ENCODE data around the gene VAPB.

VAPB gene

DNA sequence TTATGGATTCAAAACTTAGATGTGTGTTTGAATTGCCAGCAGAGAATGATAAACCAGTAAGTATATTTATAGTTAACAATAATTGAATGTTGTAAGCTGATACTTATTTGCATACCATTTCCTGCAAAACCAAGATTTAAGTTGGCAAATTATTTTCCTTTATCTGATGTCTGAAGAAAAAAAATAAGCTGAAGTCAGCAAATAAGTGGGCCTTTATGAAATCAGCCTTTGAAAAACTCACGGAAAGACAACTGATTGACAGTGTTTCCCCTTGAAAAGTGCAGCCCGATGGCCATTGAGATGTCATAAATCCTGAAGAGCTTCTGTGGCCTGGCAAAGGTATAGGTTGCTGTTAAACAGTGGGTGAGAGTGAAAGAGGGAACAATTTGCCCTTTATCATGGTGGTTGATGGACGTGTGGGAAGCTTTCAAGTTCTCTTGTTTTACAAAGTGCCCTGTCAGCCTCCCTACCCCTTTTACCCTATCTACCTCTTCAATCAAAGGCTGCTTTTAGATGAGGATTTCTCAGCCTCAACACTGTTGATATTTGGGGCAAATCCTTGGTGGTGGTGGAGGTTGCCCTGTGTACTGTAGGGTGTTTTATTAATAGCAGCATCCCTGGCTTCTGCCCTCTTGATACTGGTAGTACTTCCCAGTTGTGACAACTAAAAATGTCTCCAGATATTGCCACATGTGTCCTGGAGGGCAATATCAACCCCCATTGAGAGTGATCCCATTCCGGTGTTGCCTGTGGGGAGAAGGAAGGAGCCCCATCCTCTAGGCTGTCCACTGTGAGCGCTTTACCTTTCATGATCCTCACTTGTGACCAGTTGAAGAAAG, 50.2 kb downstream of the VAPB start:
- no peak for DNase-seq

DNA sequence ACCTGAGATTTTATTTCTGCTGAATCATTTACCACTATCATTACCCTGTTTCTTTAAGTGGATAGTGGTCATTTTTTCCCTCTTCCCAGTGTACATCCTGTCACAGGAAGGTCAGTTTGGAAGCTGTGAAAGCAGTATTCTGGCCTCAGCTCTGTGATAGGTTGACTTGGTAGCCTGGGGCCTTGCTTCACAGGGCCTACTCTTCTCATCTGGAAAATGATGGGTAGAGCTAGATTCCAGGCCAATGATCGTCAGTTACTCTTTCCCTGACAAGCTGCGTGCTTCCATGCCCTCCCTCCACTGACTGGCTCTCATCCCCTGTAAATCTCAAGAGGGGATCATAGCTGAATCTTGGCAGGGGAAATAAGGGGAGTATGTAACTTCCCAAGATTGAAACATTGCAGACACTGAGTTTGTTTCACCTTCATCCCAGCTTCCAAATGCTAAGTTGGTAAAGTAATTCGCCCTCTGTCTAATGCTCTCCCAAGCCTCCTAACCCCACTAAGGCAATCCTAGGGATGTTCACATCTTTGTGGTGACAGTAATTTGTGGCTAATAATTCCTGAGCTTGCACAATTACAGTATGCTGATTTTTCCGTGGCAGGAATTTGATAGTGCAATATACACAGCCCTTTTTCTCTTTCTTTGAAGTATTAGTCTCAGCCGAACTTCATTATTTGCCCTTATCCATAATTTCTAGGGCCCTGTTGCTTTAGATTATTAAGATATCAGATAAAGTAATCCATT, 51.2 kb downstream of the VAPB start:
- no peak for DNase-seq

DNA sequence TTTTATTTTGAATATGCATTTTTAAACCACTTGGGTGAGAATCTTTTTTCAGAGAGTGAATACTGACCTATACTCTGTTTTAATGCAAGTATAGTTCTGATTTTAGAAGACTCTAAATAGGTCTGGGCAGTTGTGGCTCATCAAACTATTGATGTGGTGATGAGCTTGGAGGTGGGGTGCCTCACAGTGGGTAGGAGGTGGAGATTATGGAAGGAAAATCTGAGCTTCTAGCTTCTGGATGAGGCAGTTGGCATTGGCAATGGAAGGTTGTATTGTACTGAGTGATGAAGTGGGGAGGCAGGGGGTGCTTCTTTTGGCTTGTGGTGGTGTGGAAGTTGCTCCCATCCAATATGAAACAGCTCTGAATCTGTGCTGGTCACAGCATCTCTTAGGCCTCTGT, 52.7 kb downstream of the VAPB start:
- no peak for DNase-seq

DNA sequence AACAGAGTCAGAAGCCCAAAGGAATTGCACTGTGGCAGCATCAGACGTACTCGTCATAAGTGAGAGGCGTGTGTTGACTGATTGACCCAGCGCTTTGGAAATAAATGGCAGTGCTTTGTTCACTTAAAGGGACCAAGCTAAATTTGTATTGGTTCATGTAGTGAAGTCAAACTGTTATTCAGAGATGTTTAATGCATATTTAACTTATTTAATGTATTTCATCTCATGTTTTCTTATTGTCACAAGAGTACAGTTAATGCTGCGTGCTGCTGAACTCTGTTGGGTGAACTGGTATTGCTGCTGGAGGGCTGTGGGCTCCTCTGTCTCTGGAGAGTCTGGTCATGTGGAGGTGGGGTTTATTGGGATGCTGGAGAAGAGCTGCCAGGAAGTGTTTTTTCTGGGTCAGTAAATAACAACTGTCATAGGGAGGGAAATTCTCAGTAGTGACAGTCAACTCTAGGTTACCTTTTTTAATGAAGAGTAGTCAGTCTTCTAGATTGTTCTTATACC, 55.8 kb downstream of the VAPB start:
- no peak for DNase-seq

DNA sequence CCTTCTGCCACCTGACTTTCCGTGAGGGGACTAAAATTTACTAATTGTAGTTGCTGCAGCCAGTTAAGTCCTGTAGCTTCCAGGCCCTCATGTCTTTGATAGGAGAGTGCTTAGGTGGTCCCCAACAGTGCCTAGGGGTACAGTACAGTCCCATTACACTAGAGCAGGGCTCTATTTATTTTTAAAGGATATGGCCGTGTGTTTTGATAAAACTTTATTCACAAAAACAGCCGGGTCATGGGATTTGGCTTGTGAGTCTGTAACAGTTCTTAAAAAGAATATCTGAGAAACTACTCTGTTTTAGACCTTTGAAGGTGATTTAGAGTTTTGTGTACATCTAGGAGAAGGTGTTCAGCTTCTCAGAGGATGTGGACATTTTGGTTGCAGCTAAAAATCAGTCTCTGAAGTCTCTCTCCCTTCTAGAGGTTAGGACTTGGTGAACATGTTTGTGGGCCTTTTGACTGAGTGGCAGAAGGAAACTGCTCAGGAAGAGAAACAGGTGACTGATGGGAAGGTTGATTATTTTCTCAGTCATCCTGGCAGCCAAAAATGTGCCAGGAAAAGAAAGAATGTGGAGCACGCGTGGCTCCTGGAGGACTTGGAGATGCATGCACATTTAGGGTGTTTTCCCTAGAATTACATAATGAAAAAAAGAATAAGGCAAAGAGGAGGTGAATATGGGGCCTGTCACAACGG, 57.4 kb downstream of the VAPB start:
- DNase-seq, result no peak

DNA sequence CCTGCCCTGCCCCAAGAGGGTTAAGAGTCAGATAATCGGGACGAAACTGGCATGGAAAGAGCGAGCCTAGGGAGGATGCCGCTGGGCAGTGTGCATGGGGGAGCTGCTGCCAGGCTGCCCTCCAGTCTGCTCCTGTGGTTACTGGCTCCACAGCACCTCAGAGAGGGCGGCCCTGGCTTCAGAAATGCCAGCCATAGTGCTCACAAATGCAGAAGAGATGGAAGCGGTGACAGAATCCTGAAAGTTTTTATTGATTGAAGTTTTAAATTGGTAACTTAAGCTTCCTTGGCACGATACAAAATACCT, 57.9 kb downstream of the VAPB start:
- no peak for DNase-seq

DNA sequence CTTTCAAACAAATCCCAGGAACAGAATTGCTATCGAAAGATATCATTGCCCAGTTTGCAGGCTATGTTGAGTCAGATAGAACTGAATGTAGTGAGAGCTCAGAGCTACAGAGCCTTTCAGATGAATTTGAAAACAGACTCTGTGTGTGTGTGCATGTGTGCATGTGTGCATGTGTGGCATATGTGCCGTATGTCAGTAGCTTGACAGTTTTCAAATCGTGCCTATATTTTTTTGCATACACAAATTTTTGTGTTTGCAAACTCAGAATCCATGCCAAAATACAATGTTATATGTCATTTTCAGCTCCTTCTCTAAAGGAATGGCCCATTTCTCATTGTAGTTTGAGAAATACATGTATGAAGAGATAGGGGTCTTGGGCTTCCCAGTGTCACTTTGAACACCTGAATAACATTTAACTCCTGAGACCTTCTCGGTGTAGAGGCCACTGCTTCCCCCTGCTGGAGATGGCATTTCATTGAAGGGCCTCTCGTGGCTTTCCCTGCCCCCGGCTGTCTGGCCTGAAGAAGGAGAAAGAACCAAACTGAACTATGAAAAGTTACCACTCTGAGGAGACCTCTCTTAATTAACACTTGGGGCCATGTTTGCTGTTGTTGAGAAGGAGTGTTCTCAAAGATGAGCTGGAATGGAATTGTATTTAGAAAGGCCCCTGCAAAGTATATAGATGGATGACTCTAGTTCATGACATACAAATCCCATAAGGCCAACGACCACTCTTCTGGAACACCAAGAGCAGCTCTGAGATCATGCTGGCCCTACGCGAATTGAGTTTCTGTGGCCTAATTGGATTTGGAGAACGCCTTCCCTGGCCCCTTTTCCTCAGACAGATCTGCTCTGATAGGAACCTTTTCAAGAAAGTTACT, 58.7 kb downstream of the VAPB start:
- DNase-seq, result peak; percentile 47

DNA sequence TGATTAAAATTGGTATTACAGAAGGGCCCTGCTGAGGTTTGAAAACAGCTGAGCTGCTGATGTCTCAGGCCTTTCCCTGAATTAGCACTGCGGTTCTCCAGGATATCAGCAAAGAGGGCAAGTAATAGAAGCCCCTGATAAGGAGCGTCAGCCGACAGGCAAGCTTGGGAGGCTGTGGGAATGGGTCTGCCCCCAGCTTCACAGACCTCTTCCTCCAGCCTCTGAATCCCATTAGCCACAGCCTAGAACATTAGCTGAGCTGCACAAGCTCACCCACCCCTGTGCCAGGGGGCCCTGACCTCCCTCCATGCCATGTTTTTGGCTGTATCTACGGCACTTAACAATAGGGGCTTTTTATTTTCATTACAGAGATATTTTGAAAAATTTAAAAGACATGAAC, 59.9 kb downstream of the VAPB start:
- DNase-seq, result no peak

DNA sequence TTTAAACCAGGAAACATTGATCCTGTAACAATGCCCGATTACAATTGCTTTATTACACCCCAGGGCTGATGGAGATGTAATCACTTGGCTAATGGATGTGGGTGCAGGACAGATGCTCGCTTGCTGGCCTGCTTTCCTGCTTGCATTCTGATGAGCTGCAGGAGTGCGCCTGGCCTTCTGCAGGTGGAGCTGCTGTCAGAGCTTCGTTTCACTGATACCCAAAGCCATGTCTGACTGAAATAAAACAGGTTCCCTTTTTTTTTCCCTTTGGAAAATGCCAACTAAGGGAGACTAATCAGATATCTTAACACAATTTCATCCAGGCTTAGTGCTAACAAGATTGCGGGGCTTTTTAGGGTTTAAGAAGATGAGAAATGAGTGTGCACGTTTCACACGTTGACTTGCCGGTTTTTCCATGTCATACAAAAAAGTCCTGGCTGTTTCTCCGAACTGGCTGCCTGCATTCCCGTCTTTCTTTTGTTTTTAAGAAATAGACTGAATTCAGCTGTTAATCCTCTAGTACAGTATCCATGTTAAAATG, 60.7 kb downstream of the VAPB start:
- DNase-seq, result no peak

DNA sequence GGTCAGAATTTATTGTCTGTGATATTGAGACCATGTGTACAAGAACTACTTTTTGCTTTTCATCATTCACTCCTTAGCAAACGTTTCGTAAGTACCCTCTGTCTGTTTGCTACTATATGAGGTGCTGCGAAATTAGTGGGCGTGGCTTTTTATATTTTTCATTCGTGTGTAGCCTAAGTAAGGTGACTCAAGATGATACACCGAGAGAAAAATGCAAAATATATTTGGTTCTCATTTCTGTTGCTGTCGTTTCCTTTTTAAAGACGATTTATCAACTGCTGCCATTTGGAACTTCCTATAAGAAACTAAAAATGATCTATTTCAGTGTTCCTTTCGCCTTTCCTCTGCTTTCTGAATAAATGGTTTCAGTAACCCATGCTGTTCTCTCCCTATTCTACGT, 61.2 kb downstream of the VAPB start:
- DNase-seq, result no peak

DNA sequence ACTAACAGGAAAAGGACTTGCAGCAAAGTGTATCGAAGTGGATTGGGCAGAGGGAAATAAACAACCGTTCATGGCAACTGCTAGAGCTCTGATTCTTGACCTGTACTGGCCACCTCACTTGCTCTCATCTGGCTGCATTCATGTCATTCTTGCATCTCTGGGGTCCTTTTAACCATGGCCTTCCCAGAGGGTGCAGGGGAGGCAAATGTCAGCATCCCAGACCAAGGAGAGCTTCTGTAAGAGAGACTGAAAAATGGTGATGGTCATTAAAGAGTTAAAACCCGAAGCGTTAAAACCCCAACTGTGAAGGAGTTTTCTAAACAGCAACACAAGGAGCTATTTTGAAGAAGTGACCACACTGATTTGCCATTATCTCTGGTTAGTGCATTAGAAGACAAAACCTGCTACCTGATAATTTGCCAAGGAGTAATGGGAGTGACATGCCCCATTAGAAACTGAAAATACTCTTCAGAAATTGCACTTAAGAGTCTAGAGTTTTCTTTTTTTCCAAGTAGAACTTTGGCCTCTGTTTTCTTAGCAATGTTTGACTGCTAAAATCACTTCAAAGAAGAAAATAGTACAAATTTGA, 63.7 kb downstream of the VAPB start:
- DNase-seq, result no peak

DNA sequence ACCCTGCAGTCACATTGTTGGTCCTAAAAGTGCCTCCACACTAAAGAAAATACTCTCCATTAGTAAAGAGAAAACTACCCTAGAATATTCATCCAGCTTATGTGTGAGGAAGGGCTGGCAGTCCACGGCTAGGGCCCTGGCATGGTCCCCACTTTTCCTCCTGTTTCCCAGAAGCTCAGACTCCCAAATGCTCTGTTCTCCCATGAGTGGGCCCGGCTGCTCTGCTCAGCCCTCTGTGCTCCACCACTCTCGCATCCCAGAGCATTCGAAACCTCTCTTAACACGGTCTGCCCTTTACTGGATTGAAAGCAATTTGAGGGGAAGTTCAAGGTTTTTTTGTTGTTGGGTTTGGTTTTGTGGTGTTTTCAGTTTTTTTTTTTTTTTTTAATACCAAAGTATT, 64.4 kb downstream of the VAPB start:
- no peak for DNase-seq

DNA sequence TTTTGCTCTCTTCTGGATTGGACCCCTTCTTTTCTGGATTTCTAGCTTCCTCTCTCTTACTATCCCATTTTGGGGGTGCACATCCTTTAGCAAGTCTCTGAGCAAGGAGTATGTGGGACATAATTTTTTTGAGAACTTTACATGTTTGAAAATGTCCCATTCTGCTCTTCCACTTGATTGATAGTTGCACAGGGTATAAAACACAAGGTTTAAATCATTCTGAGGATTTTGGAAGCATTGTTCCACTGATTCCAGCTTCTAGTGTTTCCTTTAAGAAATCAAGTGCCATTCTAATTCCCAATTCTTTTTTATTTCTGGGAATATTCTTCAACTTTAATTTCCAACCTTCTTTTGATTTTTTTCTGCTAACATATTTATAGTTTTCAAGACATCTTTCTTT, 65.4 kb downstream of the VAPB start:
- DNase-seq, result no peak

DNA sequence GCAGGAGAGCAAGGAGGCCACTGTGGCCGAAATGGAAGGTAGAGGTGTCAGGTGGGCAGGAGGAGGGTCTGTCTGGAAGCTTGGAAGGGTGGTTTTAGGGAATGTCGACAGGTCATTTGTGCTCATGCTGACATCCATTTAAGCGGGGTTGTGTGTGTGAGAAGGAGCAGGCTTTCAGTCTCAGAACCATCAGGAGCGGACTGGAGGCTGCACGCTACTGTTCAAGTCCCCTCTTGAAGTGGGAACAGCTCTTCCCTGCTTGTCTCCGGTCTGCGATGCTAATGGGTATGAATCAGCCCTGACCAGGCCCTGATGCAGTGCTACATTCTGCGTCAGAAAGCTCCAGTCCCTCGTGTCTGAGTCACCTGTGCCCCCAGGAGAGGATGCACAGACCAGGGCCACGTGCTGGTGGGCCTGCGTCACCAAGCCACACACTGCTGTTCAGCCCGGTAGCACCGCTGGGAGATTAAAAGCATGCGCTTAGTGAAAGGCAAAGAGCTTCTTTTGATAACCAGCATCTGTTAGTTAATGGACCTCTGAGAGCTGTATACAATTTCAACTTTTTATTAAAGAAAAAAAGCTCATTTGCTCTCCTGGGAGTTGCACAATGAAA, 68.2 kb downstream of the VAPB start:
- no peak for DNase-seq

DNA sequence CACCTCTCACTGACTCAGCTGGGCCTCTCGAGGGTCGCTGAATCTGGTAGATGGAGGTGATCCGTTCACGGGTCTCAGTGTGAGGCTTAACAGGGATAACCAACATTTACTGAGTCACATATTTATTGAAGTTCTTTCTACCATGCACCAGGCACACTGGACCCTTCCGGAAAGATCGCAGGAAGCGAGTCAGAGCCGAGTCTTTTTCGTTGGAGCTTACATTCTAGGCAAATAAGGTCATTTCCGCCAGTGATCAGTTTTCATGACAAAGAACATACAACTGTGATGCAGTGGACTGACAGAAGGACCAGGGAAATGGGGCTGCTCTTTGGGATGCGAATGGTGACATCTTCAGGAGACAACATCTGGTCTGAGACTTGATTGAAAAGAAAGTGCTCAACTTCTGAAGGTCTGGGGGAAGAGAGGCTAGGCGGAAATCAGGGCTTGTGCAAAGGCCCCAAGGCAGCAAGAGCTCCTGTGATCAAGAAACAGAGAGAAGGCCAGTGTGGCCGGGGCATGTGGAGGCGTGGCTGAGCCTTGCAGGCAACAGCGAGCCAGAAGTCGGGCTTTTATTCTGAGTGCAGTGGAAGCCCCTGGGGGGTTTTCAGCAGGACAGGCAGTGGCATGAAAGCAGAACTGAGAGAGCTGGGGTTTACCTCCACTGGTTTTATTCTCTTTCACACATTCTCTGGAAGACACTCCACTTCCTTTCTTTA, 69.5 kb downstream of the VAPB start:
- no peak for DNase-seq

DNA sequence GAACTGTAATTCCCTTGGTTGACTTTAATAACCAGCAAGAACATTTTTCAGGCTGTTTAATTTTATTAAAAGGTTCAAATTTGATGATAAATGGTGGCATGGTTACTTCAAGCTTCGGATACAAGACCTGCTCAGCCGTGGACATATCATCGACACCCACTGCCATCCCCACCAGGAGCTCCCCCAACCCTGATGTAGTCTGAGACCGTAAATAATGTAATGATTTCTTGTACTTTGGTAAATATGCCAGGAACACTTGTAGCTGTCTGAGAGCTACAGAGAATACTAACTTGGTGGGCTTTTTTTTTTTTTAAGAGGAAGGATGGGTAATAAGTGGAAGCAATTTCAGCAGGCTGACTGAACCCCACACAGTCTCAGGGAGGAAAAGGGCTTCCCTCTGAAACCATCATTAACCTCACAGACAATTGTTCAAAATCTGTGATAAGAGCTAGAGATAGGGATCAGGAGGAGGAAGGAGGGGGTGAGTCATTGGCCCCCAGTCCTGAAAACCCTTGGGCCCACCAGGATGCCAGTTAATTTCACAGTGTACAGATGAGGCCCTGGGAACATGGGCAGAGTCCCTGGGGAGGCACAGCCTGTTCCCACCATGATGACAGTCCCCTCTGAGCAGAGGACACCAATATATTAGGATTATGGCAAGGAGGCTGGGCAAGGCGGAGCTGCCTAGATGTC, 70.2 kb downstream of the VAPB start:
- no peak for DNase-seq

DNA sequence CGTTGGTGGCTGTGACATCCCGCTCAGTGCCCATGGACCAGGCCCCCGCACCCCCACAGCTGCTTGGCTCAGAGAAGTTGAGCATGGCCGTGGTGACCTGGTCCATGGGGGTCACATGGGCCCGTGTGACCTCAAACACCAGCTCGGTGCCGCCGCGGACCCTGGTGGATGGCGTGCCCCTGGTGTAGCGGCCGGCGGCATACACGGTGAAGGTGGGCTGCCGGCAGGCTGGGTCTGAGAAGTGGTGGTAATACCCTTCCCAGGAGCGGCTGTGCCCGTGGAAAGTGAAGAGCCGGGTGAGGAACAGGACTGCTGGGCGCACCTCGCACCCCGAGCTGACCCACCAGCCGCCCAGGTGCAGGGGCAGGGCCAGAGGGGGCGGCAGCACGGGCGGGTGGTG, 72.1 kb downstream of the VAPB start:
- no peak for DNase-seq

DNA sequence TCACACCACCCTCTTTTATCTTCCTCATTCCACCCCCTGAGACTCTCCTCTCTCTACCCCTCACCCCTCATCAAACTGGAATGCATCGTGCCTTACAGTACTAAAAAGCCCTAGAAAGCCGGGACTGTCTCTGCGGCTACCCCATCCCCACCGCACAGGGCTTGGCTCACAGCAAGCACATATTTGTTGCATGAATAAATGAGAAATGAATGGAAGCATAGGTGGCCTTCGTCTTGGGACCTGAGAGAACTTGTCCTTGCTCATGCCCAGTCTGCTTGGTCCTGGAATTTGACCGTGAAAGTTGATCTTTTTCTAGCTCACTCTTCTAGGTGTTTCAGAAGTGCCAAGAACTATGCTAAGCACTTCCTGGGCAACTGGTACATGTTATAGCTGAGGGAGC, 72.9 kb downstream of the VAPB start:
- DNase-seq, result no peak

DNA sequence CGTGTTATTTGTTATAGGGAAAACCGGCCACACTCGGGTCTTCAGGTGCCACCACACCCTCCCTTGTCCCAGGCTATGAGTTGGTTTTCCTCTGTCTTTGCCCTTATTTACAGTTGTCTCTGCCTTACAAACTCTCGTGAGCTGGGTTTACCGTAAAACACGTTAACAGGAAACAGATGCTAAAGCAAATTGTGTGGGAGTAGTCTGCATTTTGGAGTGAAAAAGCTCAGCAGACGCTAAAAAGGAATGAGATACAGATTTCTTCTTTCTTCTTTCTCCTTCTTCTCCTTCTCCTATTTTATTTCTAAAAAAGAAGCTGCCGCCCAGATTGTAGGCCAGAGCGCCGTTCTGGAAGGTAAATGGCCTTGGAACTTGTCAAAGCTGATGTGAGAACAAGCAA, 74.2 kb downstream of the VAPB start:
- DNase-seq, result no peak

DNA sequence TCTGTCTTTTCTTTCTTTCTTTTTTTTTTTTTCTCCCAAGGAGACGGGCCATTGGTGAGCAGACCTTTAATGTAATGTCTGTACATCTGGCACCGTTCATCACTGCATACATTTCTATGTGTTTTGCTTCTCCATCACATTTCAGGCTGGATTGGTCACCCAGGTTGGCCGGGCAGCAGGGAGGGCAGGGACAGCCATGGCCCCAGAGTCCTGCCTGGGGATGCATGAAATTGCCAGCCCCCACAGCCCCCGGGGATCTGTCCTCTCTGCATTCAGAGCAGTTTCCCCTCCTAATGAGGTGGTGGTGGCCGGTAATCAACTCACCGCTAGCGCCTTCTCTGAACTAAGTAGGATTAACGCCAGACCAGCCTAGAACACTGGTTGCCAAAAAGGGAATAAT, 75.8 kb downstream of the VAPB start:
- DNase-seq, result no peak

Measured in kidney glomerular epithelial cell (primary cell).